GM12878 (cell line): ENCODE results near the gene CDC37.

Source experiments
- EP300 ChIP-seq, 2 experiments: fragments of 150-350 bp in 1 of 2; IDR thresholded peaks; 2 replicates each; pipeline ENCODE4 v1.6.1; 2011 to 2012; ENCODE audit warnings: low read depth in 2 of 2, low read length in 2 of 2, borderline replicate concordance in 1 of 2, improper control_type of control experiment in 1 of 2, inconsistent platforms in 1 of 2; ENCODE audit not compliant: control insufficient read depth in 1 of 2
- FOS ChIP-seq: IDR thresholded peaks from 3 replicates; pipeline ENCODE4 v1.6.1; 2011; ENCODE audit warnings: borderline replicate concordance; ENCODE audit not compliant: insufficient read length; ENCODE audit errors: extremely low read depth
- GABPA ChIP-seq: IDR thresholded peaks from 2 replicates; pipeline ENCODE4 v1.6.1; 2014; ENCODE audit warnings: antibody characterized with exemption, low read depth, mild to moderate bottlenecking, inconsistent platforms
- NR2F1 ChIP-seq: fragments of 450-650 bp; conservative IDR thresholded peaks from 2 replicates; pipeline ENCODE4 v1.6.1; 2017; ENCODE audit warnings: mild to moderate bottlenecking
- NRF1 ChIP-seq: conservative IDR thresholded peaks from 2 replicates; pipeline ENCODE4 v1.6.1; 2011; ENCODE audit warnings: mild to moderate bottlenecking, low read depth, low read length, improper control_type of control experiment
- POLR2A ChIP-seq: IDR thresholded peaks from 2 replicates; pipeline ENCODE4 v1.6.1; 2011; ENCODE audit warnings: low read depth, mild to moderate bottlenecking, low read length
- SIN3A ChIP-seq: IDR thresholded peaks from 2 replicates; pipeline ENCODE4 v1.6.1; 2012; ENCODE audit warnings: low read depth, low read length, improper control_type of control experiment
- SMC3 ChIP-seq: IDR thresholded peaks from 2 replicates; pipeline ENCODE4 v1.6.1; 2011; ENCODE audit warnings: low read length, improper control_type of control experiment, borderline replicate concordance
- TF ChIP-seq, protein P1 (sequence below), 3 experiments: IDR thresholded peaks in 2 of 3; conservative IDR thresholded peaks in 1 of 3; 2 replicates each; pipeline ENCODE4 v1.5.1; 2011; ENCODE audit warnings: low read depth in 3 of 3, low read length in 3 of 3, mild to moderate bottlenecking in 3 of 3, control low read depth in 2 of 3, moderate library complexity in 2 of 3, inconsistent platforms in 1 of 3, mixed read lengths in 1 of 3; ENCODE audit not compliant: control insufficient read depth in 2 of 3, insufficient read depth in 1 of 3; ENCODE audit errors: extremely low read depth in 1 of 3
- TF ChIP-seq, protein P2 (sequence below): fragments of 450-650 bp; IDR thresholded peaks from 2 replicates; pipeline ENCODE4 v1.6.1; 2017; ENCODE audit warnings: antibody characterized with exemption, mild to moderate bottlenecking, moderate library complexity

DNA sequence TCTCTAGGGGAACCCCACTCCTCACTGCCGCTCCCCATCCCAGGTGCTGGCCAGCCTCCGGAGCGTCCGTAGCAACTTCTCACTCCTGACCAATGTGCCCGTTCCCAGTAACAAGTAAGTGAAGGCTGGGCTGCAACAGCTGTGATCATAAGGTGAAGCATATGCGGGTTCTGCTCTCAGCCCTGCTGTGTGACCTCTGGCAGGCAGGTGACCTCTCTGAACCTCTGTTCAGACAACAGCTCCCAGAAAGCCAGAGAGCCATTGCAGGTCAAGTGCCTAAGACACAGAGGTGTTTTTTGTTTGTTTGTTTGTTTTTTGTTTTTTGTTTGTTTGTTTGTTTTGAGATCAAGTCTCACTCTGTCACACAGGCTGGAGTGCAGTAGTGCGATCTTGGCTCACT lies 45.7 kb upstream of the CDC37 start:
- TF ChIP-seq EP300 (IDR thresholded peaks at IDR 0.05; ENCODE audit: borderline replicate concordance in 1 of 2, control insufficient read depth in 1 of 2, low read depth in 2 of 2, low read length in 2 of 2) (no peak), SIN3A (no peak), NRF1 (no peak), FOS (no peak), GABPA (no peak), POLR2A (no peak), NR2F1 (no peak), SMC3 (no peak)
- TF ChIP-seq, protein P1, sequence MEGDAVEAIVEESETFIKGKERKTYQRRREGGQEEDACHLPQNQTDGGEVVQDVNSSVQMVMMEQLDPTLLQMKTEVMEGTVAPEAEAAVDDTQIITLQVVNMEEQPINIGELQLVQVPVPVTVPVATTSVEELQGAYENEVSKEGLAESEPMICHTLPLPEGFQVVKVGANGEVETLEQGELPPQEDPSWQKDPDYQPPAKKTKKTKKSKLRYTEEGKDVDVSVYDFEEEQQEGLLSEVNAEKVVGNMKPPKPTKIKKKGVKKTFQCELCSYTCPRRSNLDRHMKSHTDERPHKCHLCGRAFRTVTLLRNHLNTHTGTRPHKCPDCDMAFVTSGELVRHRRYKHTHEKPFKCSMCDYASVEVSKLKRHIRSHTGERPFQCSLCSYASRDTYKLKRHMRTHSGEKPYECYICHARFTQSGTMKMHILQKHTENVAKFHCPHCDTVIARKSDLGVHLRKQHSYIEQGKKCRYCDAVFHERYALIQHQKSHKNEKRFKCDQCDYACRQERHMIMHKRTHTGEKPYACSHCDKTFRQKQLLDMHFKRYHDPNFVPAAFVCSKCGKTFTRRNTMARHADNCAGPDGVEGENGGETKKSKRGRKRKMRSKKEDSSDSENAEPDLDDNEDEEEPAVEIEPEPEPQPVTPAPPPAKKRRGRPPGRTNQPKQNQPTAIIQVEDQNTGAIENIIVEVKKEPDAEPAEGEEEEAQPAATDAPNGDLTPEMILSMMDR (IDR thresholded peaks at IDR 0.05 in 2 of 3, conservative IDR thresholded peaks at IDR 0.05 in 1 of 3; ENCODE audit: control insufficient read depth in 2 of 3, extremely low read depth in 1 of 3, insufficient read depth in 1 of 3, low read depth in 3 of 3, low read length in 3 of 3): no peak
- TF ChIP-seq, protein P2, sequence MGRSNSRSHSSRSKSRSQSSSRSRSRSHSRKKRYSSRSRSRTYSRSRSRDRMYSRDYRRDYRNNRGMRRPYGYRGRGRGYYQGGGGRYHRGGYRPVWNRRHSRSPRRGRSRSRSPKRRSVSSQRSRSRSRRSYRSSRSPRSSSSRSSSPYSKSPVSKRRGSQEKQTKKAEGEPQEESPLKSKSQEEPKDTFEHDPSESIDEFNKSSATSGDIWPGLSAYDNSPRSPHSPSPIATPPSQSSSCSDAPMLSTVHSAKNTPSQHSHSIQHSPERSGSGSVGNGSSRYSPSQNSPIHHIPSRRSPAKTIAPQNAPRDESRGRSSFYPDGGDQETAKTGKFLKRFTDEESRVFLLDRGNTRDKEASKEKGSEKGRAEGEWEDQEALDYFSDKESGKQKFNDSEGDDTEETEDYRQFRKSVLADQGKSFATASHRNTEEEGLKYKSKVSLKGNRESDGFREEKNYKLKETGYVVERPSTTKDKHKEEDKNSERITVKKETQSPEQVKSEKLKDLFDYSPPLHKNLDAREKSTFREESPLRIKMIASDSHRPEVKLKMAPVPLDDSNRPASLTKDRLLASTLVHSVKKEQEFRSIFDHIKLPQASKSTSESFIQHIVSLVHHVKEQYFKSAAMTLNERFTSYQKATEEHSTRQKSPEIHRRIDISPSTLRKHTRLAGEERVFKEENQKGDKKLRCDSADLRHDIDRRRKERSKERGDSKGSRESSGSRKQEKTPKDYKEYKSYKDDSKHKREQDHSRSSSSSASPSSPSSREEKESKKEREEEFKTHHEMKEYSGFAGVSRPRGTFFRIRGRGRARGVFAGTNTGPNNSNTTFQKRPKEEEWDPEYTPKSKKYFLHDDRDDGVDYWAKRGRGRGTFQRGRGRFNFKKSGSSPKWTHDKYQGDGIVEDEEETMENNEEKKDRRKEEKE: no peak
